H9 (cell line): Measurements from ENCODE around the gene PFKP. TPM values are rescaled to one million over a fixed set of nuclear protein-coding genes. Genes with fewer than 3 reads are reported as not detected.

Experiments
- DNase-seq: peaks from one replicate; pipeline ENCODE4 v3.0.0-alpha.2; 2017
- H2AFZ ChIP-seq: one replicate; pipeline ENCODE4 v1.6.1; 2013; ENCODE audit warnings: mild to moderate bottlenecking, low read length, control low read depth, moderate library complexity
- H2AK5ac ChIP-seq: 2 replicates; pipeline ENCODE4 v1.6.1; 2013; ENCODE audit warnings: low read length, control low read depth, mixed read lengths; ENCODE audit not compliant: insufficient read length
- H2BK120ac ChIP-seq: one replicate; pipeline ENCODE4 v1.6.1; 2013; ENCODE audit warnings: low read depth, mild to moderate bottlenecking, low read length, control low read depth, inconsistent platforms; ENCODE audit not compliant: poor library complexity, severe bottlenecking
- H2BK12ac ChIP-seq: 2 replicates; pipeline ENCODE4 v1.6.1; 2013; ENCODE audit warnings: low read length, control low read depth, mixed read lengths, low read depth; ENCODE audit not compliant: insufficient read length
- H2BK15ac ChIP-seq: 2 replicates; pipeline ENCODE4 v1.6.1; 2013; ENCODE audit warnings: low read depth, low read length, control low read depth
- H2BK20ac ChIP-seq: one replicate; pipeline ENCODE4 v1.6.1; 2013; ENCODE audit warnings: low read depth, mild to moderate bottlenecking, low read length, control low read depth, inconsistent platforms; ENCODE audit not compliant: poor library complexity, severe bottlenecking
- H2BK5ac ChIP-seq: 2 replicates; pipeline ENCODE4 v1.6.1; 2013; ENCODE audit warnings: low read length, control low read depth, mixed read lengths; ENCODE audit not compliant: insufficient read length
- H3K14ac ChIP-seq: 2 replicates; pipeline ENCODE4 v1.6.1; 2013; ENCODE audit warnings: low read length, control low read depth; ENCODE audit not compliant: insufficient read depth
- H3K18ac ChIP-seq: 2 replicates; pipeline ENCODE4 v1.6.1; 2013; ENCODE audit warnings: low read depth, mild to moderate bottlenecking, mixed read lengths, low read length, control low read depth; ENCODE audit not compliant: insufficient read length
- H3K23ac ChIP-seq: 2 replicates; pipeline ENCODE4 v1.6.1; 2013; ENCODE audit warnings: low read length, control low read depth, mixed read lengths, low read depth; ENCODE audit not compliant: insufficient read length
- H3K23me2 ChIP-seq: 2 replicates; pipeline ENCODE4 v1.6.1; 2013; ENCODE audit warnings: low read depth, mild to moderate bottlenecking, mixed read lengths, low read length, control low read depth; ENCODE audit not compliant: insufficient read length, poor library complexity, severe bottlenecking
- H3K27ac ChIP-seq: 2 replicates; pipeline ENCODE4 v1.5.1; 2013; ENCODE audit warnings: low read length, control low read depth, mixed read lengths, low read depth; ENCODE audit not compliant: insufficient read length
- H3K27me3 ChIP-seq: 2 replicates; pipeline ENCODE4 v1.6.1; 2013; ENCODE audit warnings: low read length, control low read depth, inconsistent platforms; ENCODE audit not compliant: insufficient read depth
- H3K4ac ChIP-seq: 2 replicates; pipeline ENCODE4 v1.6.1; 2013; ENCODE audit warnings: low read depth, mild to moderate bottlenecking, control low read depth, inconsistent platforms, low read length, moderate library complexity
- H3K4me1 ChIP-seq: 2 replicates; pipeline ENCODE4 v1.6.1; 2013; ENCODE audit warnings: low read length, control low read depth, inconsistent platforms; ENCODE audit not compliant: insufficient read depth
- H3K4me2 ChIP-seq: 2 replicates; pipeline ENCODE4 v1.6.1; 2013; ENCODE audit warnings: low read length, control low read depth, mixed read lengths; ENCODE audit not compliant: insufficient read length, insufficient read depth
- H3K56ac ChIP-seq: 2 replicates; pipeline ENCODE4 v1.6.1; 2013; ENCODE audit warnings: low read depth, mild to moderate bottlenecking, mixed read lengths, low read length, control low read depth; ENCODE audit not compliant: insufficient read length
- H3K79me1 ChIP-seq: 2 replicates; pipeline ENCODE4 v1.6.1; 2013; ENCODE audit warnings: low read depth, mild to moderate bottlenecking, moderate library complexity, low read length, control low read depth, inconsistent platforms; ENCODE audit not compliant: insufficient read depth, poor library complexity, severe bottlenecking
- H3K79me2 ChIP-seq: 2 replicates; pipeline ENCODE4 v1.6.1; 2013; ENCODE audit warnings: low read length, control low read depth, inconsistent platforms; ENCODE audit not compliant: insufficient read depth
- H3K9ac ChIP-seq: 2 replicates; pipeline ENCODE4 v1.6.1; 2013; ENCODE audit warnings: low read length, control low read depth, mixed read lengths; ENCODE audit not compliant: insufficient read length; ENCODE audit errors: extremely low read depth
- H3K9me3 ChIP-seq: one replicate; pipeline ENCODE4 v1.6.1; 2013; ENCODE audit warnings: low read depth, low read length, inconsistent platforms; ENCODE audit not compliant: control insufficient read depth
- H3T11ph ChIP-seq: one replicate; pipeline ENCODE4 v1.6.1; 2013; ENCODE audit warnings: mild to moderate bottlenecking, low read length, control low read depth, inconsistent platforms
- H4K20me1 ChIP-seq: one replicate; pipeline ENCODE4 v1.6.1; 2013; ENCODE audit not compliant: control insufficient read depth, insufficient read length, insufficient read depth
- H4K5ac ChIP-seq: 2 replicates; pipeline ENCODE4 v1.6.1; 2013; ENCODE audit warnings: low read depth, mild to moderate bottlenecking, mixed read lengths, low read length, control low read depth; ENCODE audit not compliant: insufficient read length
- H4K8ac ChIP-seq: replicated peaks from 2 replicates; pipeline ENCODE4 v1.6.1; 2013; ENCODE audit warnings: low read length, control low read depth, mixed read lengths, low read depth; ENCODE audit not compliant: insufficient read length
- H4K91ac ChIP-seq: 2 replicates; pipeline ENCODE4 v1.6.1; 2013; ENCODE audit warnings: low read depth, mild to moderate bottlenecking, moderate library complexity, mixed read lengths, low read length, control low read depth; ENCODE audit not compliant: insufficient read length
- H3K27ac Mint-ChIP-seq, 3 experiments: 2 replicates in 2 of 3; 3 replicates in 1 of 3; pipeline ENCODE4 v1.8.0; 2020 to 2021; ENCODE audit warnings: mixed read lengths in 3 of 3, mild to moderate bottlenecking in 1 of 3, moderate library complexity in 1 of 3
- H3K27me3 Mint-ChIP-seq: 2 replicates; pipeline ENCODE4 v1.8.0; 2021; ENCODE audit warnings: low read depth, mild to moderate bottlenecking, moderate library complexity, mixed read lengths
- H3K36me3 Mint-ChIP-seq, 3 experiments: 2 replicates in 2 of 3; 3 replicates in 1 of 3; pipeline ENCODE4 v1.8.0; 2020 to 2021; ENCODE audit warnings: low read depth in 3 of 3, mixed read lengths in 3 of 3; ENCODE audit not compliant: insufficient read depth in 1 of 3
- H3K4me1 Mint-ChIP-seq, 2 experiments: 2 replicates each; pipeline ENCODE4 v1.8.0; 2020; ENCODE audit warnings: mixed read lengths in 2 of 2
- H3K4me3 Mint-ChIP-seq, 2 experiments: 2 replicates in 1 of 2; 3 replicates in 1 of 2; pipeline ENCODE4 v1.8.0; 2020 to 2021; ENCODE audit warnings: mild to moderate bottlenecking in 2 of 2, mixed read lengths in 2 of 2, moderate library complexity in 1 of 2
- H3K9me3 Mint-ChIP-seq, 2 experiments: 2 replicates in 1 of 2; 3 replicates in 1 of 2; pipeline ENCODE4 v1.8.0; 2020; ENCODE audit warnings: mild to moderate bottlenecking in 2 of 2, mixed read lengths in 2 of 2, moderate library complexity in 1 of 2
- CTCF ChIP-seq: fragments of 200-600 bp; sonication (generic); conservative IDR thresholded peaks from 3 replicates; pipeline ENCODE4 v1.8.0; 2021; ENCODE audit warnings: antibody characterized with exemption, mild to moderate bottlenecking
- WGBS: extraction: QIAGEN DNeasy Blood & Tissue Kit; methylation state at CpG from one replicate; pipeline ENCODE4 v1.1.7; 2013; ENCODE audit warnings: missing lambda C conversion rate, low lambda C conversion rate, mixed read lengths; ENCODE audit not compliant: insufficient read length; ENCODE audit errors: extremely low coverage; 5-methylcytosine and 5-hydroxymethylcytosine counted together
- total RNA-seq: library from RNA; stranded (reverse); gene quantifications from 2 replicates; pipeline ENCODE4 v1.2.1, GENCODE V29; 2021

The PFKP gene
- total RNA-seq, 1 experiment from 2014 or later, result 145 TPM

GRCh38 chr10:3116508-3117100 is 49.3 kb downstream of the PFKP start:
- no CpG with 5 or more reads among the region's 20 CpGs for WGBS
- H3K4me2 ChIP-seq, result no peak overlapping the region
- Mint-ChIP-seq H3K27me3 (no peaks in the 10 kb centered on the region), H3K4me1 (no peaks in the 10 kb centered on the region), H3K27ac (peak overlapping the region in 2 of 3 experiments; percentile 12 to 53; a peak in 3 of 7 replicates), H3K36me3 (peaks cover 58 to 86% (median 85%) of the 10 kb centered on the region in 3 experiments), H3K4me3 (no peak overlapping the region), H3K9me3 (no peaks in the 10 kb centered on the region)
- no peak overlapping the region for H3T11ph ChIP-seq
- H3K27ac ChIP-seq, result no peak overlapping the region
- H3K18ac ChIP-seq, result no peak overlapping the region
- no peaks in the 10 kb centered on the region for H4K20me1 ChIP-seq
- TF ChIP-seq CTCF, result no peak
- no peak overlapping the region for H2BK5ac ChIP-seq
- H3K4ac ChIP-seq, result no peak overlapping the region
- H2BK15ac ChIP-seq, result no peak overlapping the region
- no peak overlapping the region for H4K91ac ChIP-seq
- no peak overlapping the region for H4K5ac ChIP-seq
- no peaks in the 10 kb centered on the region for H3K23me2 ChIP-seq
- no peaks in the 10 kb centered on the region for H3K79me1 ChIP-seq
- H2AFZ ChIP-seq, result no peak overlapping the region
- H2BK120ac ChIP-seq, result no peak overlapping the region
- no peak overlapping the region for H3K9ac ChIP-seq
- no peaks in the 10 kb centered on the region for H3K9me3 ChIP-seq
- DNase-seq, result no peak
- no peak overlapping the region for H3K14ac ChIP-seq
- no peak overlapping the region for H2AK5ac ChIP-seq
- H3K27me3 ChIP-seq, result no peaks in the 10 kb centered on the region
- no peaks in the 10 kb centered on the region for H3K79me2 ChIP-seq
- H2BK12ac ChIP-seq, result no peak overlapping the region
- H4K8ac ChIP-seq, result no peak overlapping the region
- H2BK20ac ChIP-seq, result no peak overlapping the region
- H3K56ac ChIP-seq, result no peak overlapping the region
- H3K4me1 ChIP-seq, result no peaks in the 10 kb centered on the region
- H3K23ac ChIP-seq, result no peak overlapping the region
